Testis (tissue), 3 donors: ENCODE measurements around the gene KRT74. TPM values are rescaled to one million over a fixed set of nuclear protein-coding genes. Genes with fewer than 3 reads are reported as not detected.

Experiments
- DNase-seq: peaks from one replicate; pipeline ENCODE4 v3.0.0-alpha.2; 2019
- H3K27ac ChIP-seq, 2 donors: fragments of 200-600 bp; sonication (generic); one replicate each; pipeline ENCODE4 v1.5.1; 2019
- H3K27me3 ChIP-seq: fragments of 200-600 bp; sonication (generic); one replicate; pipeline ENCODE4 v1.5.1; 2019
- H3K36me3 ChIP-seq: fragments of 200-600 bp; sonication (generic); one replicate; pipeline ENCODE4 v1.5.1; 2017; ENCODE audit warnings: low read depth; ENCODE audit errors: missing control alignments
- H3K4me1 ChIP-seq: fragments of 200-600 bp; sonication (generic); one replicate; pipeline ENCODE4 v1.5.1; 2019
- H3K4me3 ChIP-seq, 2 donors: fragments of 200-600 bp; sonication (generic); one replicate each; pipeline ENCODE4 v1.5.1; 2017 to 2019
- H3K9me3 ChIP-seq: fragments of 200-600 bp; sonication (generic); one replicate; pipeline ENCODE4 v1.5.1; 2017
- CTCF ChIP-seq, 3 experiments: fragments of 450-650 bp in 2 of 3; fragments of 200-600 bp in 1 of 3; sonication (generic) in 1 of 3; IDR thresholded peaks; one replicate each; pipeline ENCODE4 v1.5.1; 2016 to 2019; ENCODE audit warnings: antibody characterized with exemption in 3 of 3, mild to moderate bottlenecking in 2 of 3, moderate library complexity in 1 of 3
- POLR2A ChIP-seq: fragments of 450-650 bp; IDR thresholded peaks from one replicate; pipeline ENCODE4 v1.6.1; 2017; ENCODE audit warnings: antibody characterized with exemption, mild to moderate bottlenecking, moderate library complexity
- WGBS, 2 donors: methylation state at CpG; one replicate each; pipeline ENCODE4 v1.1.5; 2018; 5-methylcytosine and 5-hydroxymethylcytosine counted together
- intact Hi-C: fragments of 100-400 bp; cut with DNase I; formaldehyde crosslinking; loops from one replicate; pipeline ENCODE4 v1.15.1; 2023; ENCODE audit warnings: low total_unique reads
- polyA plus RNA-seq: library from polyadenylated mRNA; stranded (reverse); fragments of 350-450 nt; fragmentation: Illumina TruSeq; extraction: RNeasy Lipid Tissue Mini Kit (QIAGEN cat#74804); gene quantifications from one replicate; pipeline ENCODE4 v1.2.3, GENCODE V29; 2014; ENCODE audit warnings: low read depth, low replicate concordance; ENCODE audit not compliant: insufficient read depth
- total RNA-seq, 2 donors: library from RNA; depleted of rRNA; stranded (reverse); fragments of >200 nt; gene quantifications; one replicate each; pipeline ENCODE4 v1.2.3, GENCODE V29; 2016

Gene KRT74
- total and polyA plus RNA-seq, 3 donors from 2014 or later = 0.87 to 3.9 (median 2.2) TPM

GRCh38 chr12:52531566-52532300 is 41.9 kb downstream of the KRT74 start:
- WGBS, 2 donors = 78 to 92% methylated on average over 18 of the region's 18 CpGs
- intact Hi-C loops = no loop called here
- peak; percentile 22 for DNase-seq
- no peaks in the 10 kb centered on the region for H3K36me3 ChIP-seq
- TF ChIP-seq CTCF (IDR thresholded peaks at IDR 0.05) = no peak
- no peak for TF ChIP-seq POLR2A
- H3K4me3 ChIP-seq = no peak overlapping the region
- H3K4me1 ChIP-seq = no peaks in the 10 kb centered on the region
- no peak overlapping the region for H3K27ac ChIP-seq
- H3K27me3 ChIP-seq = no peaks in the 10 kb centered on the region
- H3K9me3 ChIP-seq = no peaks in the 10 kb centered on the region

- no peak overlapping the region for H3K4me3 ChIP-seq
- DNase-seq = no peak
- intact Hi-C loops = no loop called here
- H3K9me3 ChIP-seq = no peaks in the 10 kb centered on the region
- no peaks in the 10 kb centered on the region for H3K36me3 ChIP-seq
- H3K4me1 ChIP-seq = no peaks in the 10 kb centered on the region
- TF ChIP-seq POLR2A (no peak), CTCF (IDR thresholded peaks at IDR 0.05) (no peak)
- 89 to 98% methylated on average over 2 of the region's 2 CpGs for WGBS, 2 donors
- no peak overlapping the region for H3K27ac ChIP-seq
- H3K27me3 ChIP-seq = no peaks in the 10 kb centered on the region
These were observed 42.7 kb downstream of the KRT74 start for GRCh38 chr12:52530905-52531304.

- WGBS, 2 donors = 86 to 100% methylated on average over 2 of the region's 2 CpGs
- intact Hi-C loops = no loop called here
- no peaks in the 10 kb centered on the region for H3K36me3 ChIP-seq
- H3K27ac ChIP-seq = no peak overlapping the region
- no peak for DNase-seq
- no peak overlapping the region for H3K4me3 ChIP-seq
- H3K4me1 ChIP-seq = no peaks in the 10 kb centered on the region
- H3K27me3 ChIP-seq = no peaks in the 10 kb centered on the region
- no peak for TF ChIP-seq CTCF (IDR thresholded peaks at IDR 0.05)
- TF ChIP-seq POLR2A = no peak
- no peaks in the 10 kb centered on the region for H3K9me3 ChIP-seq
These were observed 43.3 kb downstream of the KRT74 start for GRCh38 chr12:52530366-52530765.

- TF ChIP-seq CTCF (IDR thresholded peaks at IDR 0.05) = no peak
- TF ChIP-seq POLR2A = no peak
- no peak for DNase-seq
- 92 to 93% methylated on average over 9 of the region's 9 CpGs for WGBS, 2 donors
- no peaks in the 10 kb centered on the region for H3K27me3 ChIP-seq
- no peaks in the 10 kb centered on the region for H3K4me1 ChIP-seq
- intact Hi-C loops = no loop called here
- no peaks in the 10 kb centered on the region for H3K9me3 ChIP-seq
- no peak overlapping the region for H3K4me3 ChIP-seq
- H3K36me3 ChIP-seq = no peaks in the 10 kb centered on the region
- H3K27ac ChIP-seq = no peak overlapping the region
These were observed 43.8 kb downstream of the KRT74 start for GRCh38 chr12:52529846-52530245.

GRCh38 chr12:52529417-52529816 is 44.2 kb downstream of the KRT74 start:
- H3K9me3 ChIP-seq = no peaks in the 10 kb centered on the region
- no peaks in the 10 kb centered on the region for H3K27me3 ChIP-seq
- no peaks in the 10 kb centered on the region for H3K36me3 ChIP-seq
- H3K4me3 ChIP-seq = no peak overlapping the region
- no peak overlapping the region for H3K27ac ChIP-seq
- TF ChIP-seq POLR2A = no peak
- TF ChIP-seq CTCF (IDR thresholded peaks at IDR 0.05) = no peak
- DNase-seq = no peak
- 96% methylated on average over 2 of the region's 2 CpGs for WGBS, 2 donors
- H3K4me1 ChIP-seq = no peaks in the 10 kb centered on the region
- intact Hi-C loops = no loop called here
